Gastrocnemius medialis (tissue), 4 donors: ENCODE data around the gene CABP5. TPM values are rescaled to one million over a fixed set of nuclear protein-coding genes. Genes with fewer than 3 reads are reported as not detected.

Experiments used
- ATAC-seq, 2 donors: fragments of 150-250 bp; one replicate each; pipeline ENCODE4 v1.9.1; 2016
- DNase-seq, 2 donors: peaks; one replicate each; pipeline ENCODE4 v3.0.0-alpha.2; 2019
- H3K27ac ChIP-seq, 4 donors: fragments of 200-600 bp; sonication (generic); 1 replicate in 1 of 4; 2 replicates in 3 of 4; pipeline ENCODE4 v1.5.1; 2016 to 2018; ENCODE audit warnings: mild to moderate bottlenecking in 2 of 4, moderate library complexity in 1 of 4
- H3K27me3 ChIP-seq, 3 donors: fragments of 200-600 bp; sonication (generic) in 2 of 3; 1 replicate in 1 of 3; 2 replicates in 2 of 3; pipeline versions ENCODE4 v1.5.1 to v1.6.0; 2016 to 2019; ENCODE audit warnings: mild to moderate bottlenecking in 1 of 3, moderate library complexity in 1 of 3
- H3K36me3 ChIP-seq, 2 donors: fragments of 200-600 bp; sonication (generic) in 1 of 2; one replicate each; pipeline ENCODE4 v1.5.1; 2017 to 2018
- H3K4me1 ChIP-seq, 2 donors: fragments of 200-600 bp; sonication (generic) in 1 of 2; one replicate each; pipeline ENCODE4 v1.5.1; 2016 to 2017; ENCODE audit warnings: mild to moderate bottlenecking in 2 of 2
- H3K4me3 ChIP-seq, 4 donors: fragments of 200-600 bp; sonication (generic) in 3 of 4; 1 replicate in 1 of 4; 2 replicates in 3 of 4; pipeline ENCODE4 v1.5.1; 2016 to 2019; ENCODE audit warnings: mild to moderate bottlenecking in 2 of 4
- H3K9me3 ChIP-seq, 3 donors: fragments of 200-600 bp; sonication (generic) in 2 of 3; 1 replicate in 1 of 3; 2 replicates in 2 of 3; pipeline ENCODE4 v1.5.1; 2016 to 2019
- POLR2A ChIP-seq, 2 donors: fragments of 450-650 bp; IDR thresholded peaks; one replicate each; pipeline ENCODE4 v1.6.1; 2017; ENCODE audit warnings: antibody characterized with exemption in 2 of 2, mild to moderate bottlenecking in 2 of 2, moderate library complexity in 2 of 2
- in situ Hi-C, 4 donors: fragments of 200-750 bp; cut with MboI; loops; one replicate each; pipeline versions ENCODE4 v1.15.0 to v1.8.0; 2017; ENCODE audit warnings: low sequenced_read_pairs in 4 of 4
- intact Hi-C: fragments of 100-400 bp; cut with DNase I; formaldehyde crosslinking; loops from one replicate; pipeline ENCODE4 v1.15.1; 2023; ENCODE audit warnings: low total_unique reads
- total RNA-seq, 4 donors: library from RNA; depleted of rRNA; stranded (reverse); fragments of >200 nt; gene quantifications; one replicate each; pipeline versions ENCODE4 v1.1.0 to v1.2.3, GENCODE V29; 2016
- TF ChIP-seq, protein P1 (sequence below), 5 experiments: fragments of 450-650 bp in 3 of 5; fragments of 200-600 bp in 2 of 5; sonication (generic) in 2 of 5; IDR thresholded peaks in 4 of 5; conservative IDR thresholded peaks in 1 of 5; 1 replicate in 4 of 5; 2 replicates in 1 of 5; pipeline ENCODE4 v1.5.1; 2016 to 2019; ENCODE audit warnings: antibody characterized with exemption in 5 of 5, mild to moderate bottlenecking in 3 of 5, moderate library complexity in 3 of 5

CABP5 gene
- total RNA-seq, 4 donors from 2014 or later = not detected

- Histone ChIP-seq H3K9me3 (no peaks in the 10 kb centered on the region), H3K27ac (no peak overlapping the region), H3K4me1 (no peaks in the 10 kb centered on the region), H3K36me3 (no peaks in the 10 kb centered on the region), H3K27me3 (no peaks in the 10 kb centered on the region), H3K4me3 (no peak overlapping the region)
- DNase-seq = no peak
- intact Hi-C loops = no loop called here
- ATAC-seq = no peak
- TF ChIP-seq, protein P1, sequence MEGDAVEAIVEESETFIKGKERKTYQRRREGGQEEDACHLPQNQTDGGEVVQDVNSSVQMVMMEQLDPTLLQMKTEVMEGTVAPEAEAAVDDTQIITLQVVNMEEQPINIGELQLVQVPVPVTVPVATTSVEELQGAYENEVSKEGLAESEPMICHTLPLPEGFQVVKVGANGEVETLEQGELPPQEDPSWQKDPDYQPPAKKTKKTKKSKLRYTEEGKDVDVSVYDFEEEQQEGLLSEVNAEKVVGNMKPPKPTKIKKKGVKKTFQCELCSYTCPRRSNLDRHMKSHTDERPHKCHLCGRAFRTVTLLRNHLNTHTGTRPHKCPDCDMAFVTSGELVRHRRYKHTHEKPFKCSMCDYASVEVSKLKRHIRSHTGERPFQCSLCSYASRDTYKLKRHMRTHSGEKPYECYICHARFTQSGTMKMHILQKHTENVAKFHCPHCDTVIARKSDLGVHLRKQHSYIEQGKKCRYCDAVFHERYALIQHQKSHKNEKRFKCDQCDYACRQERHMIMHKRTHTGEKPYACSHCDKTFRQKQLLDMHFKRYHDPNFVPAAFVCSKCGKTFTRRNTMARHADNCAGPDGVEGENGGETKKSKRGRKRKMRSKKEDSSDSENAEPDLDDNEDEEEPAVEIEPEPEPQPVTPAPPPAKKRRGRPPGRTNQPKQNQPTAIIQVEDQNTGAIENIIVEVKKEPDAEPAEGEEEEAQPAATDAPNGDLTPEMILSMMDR (IDR thresholded peaks at IDR 0.05 in 4 of 5, conservative IDR thresholded peaks at IDR 0.05 in 1 of 5) = no peak
- no peak for TF ChIP-seq POLR2A (IDR thresholded peaks at IDR 0.05)
- in situ Hi-C loops = no loop called here
Observed at GRCh38 chr19:48023518-48023917, 20.4 kb downstream of the CABP5 start.

DNA sequence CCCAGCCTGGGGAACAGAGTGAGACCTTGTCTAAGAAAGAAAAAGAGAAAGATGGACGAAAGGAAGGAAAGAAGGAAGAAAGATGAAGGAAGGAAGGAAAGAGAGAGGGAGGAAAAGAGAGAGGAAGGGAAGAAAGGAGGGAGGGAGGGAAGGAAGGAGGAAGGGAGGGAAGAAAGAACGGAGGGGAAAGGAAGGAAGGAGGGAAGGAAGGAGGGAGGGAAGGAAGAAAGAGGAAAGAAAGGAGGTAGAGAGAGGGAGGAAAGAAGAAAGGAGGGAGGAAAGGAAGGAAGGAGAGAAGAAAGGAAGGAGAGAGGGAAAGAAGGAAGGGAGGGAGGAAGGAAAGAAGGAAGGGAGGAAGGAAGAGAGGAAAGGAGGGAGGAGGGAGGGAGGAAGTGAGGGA is 20.9 kb downstream of the CABP5 start:
- H3K27me3 ChIP-seq = no peaks in the 10 kb centered on the region
- ATAC-seq = no peak
- TF ChIP-seq, protein P1 (IDR thresholded peaks at IDR 0.05 in 4 of 5, conservative IDR thresholded peaks at IDR 0.05 in 1 of 5) = no peak
- no peak for TF ChIP-seq POLR2A (IDR thresholded peaks at IDR 0.05)
- H3K4me1 ChIP-seq = no peaks in the 10 kb centered on the region
- DNase-seq = no peak
- H3K36me3 ChIP-seq = no peaks in the 10 kb centered on the region
- intact Hi-C loops = no loop called here
- H3K27ac ChIP-seq = no peak overlapping the region
- in situ Hi-C loops = no loop called here
- H3K4me3 ChIP-seq = no peak overlapping the region
- H3K9me3 ChIP-seq = no peaks in the 10 kb centered on the region

DNA sequence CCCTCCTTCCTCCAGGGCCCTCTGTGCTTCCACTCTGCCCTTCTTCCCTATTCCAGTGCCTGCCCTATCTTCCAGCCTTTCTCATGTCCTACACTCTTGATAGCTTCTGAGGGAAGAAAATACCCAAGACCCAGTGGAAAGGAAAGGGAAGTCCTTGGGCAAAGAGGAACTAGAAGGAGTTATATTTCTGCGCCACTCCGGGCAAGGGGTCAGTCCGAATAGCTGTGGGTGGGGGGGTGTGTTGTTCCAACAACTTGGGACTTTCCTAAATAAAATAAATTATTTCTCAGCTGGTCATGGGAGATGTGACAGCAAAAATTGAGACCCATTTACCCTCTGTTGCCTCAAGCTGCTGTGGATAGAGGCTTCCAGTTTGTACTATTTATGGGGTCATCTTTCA is 23.2 kb downstream of the CABP5 start:
- intact Hi-C loops (no loop called here), in situ Hi-C loops (no loop called here)
- Histone ChIP-seq H3K27me3 (no peaks in the 10 kb centered on the region), H3K27ac (no peak overlapping the region), H3K9me3 (no peaks in the 10 kb centered on the region), H3K36me3 (no peaks in the 10 kb centered on the region), H3K4me1 (no peaks in the 10 kb centered on the region), H3K4me3 (no peak overlapping the region)
- TF ChIP-seq POLR2A (IDR thresholded peaks at IDR 0.05) = no peak
- TF ChIP-seq, protein P1 (IDR thresholded peaks at IDR 0.05 in 4 of 5, conservative IDR thresholded peaks at IDR 0.05 in 1 of 5) = no peak
- ATAC-seq (no peak), DNase-seq (no peak)

DNA sequence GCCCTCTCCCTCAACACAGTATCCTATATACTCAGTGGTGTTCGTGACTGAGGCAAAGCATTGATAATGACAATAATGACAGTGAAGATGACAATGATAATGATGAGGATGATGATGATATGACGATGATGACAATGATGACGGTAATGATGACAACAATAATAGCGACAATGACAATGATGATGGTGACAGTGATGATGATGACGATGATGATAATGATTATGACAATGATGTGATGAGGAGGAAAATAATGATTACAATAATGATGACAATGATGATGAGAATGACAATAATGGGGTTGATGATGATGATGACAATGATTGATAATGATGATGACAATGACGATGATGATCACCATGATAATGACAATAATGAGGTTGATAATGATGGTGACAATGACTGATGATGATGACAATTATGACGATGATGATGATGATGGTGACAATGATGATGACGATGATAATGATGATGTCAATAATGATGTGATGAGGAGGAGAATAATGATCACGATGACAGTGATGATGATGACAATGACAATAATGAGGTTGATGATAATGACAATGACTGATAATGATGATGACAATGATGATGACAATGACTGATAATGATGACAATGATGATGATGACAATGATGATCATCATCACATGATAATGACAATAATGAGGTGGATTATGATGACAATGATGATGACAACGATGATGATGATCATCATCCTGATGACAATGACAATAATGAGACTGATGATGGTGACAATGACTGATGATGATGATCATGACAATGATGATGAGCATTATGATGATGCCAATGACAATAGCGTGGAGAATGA is 32.7 kb downstream of the CABP5 start:
- DNase-seq (no peak), ATAC-seq (no peak)
- TF ChIP-seq, protein P1 (IDR thresholded peaks at IDR 0.05 in 4 of 5, conservative IDR thresholded peaks at IDR 0.05 in 1 of 5) = no peak
- TF ChIP-seq POLR2A (IDR thresholded peaks at IDR 0.05) = no peak
- in situ Hi-C loops (no loop called here), intact Hi-C loops (no loop called here)
- H3K4me3 ChIP-seq = no peak overlapping the region
- no peaks in the 10 kb centered on the region for H3K9me3 ChIP-seq
- H3K27me3 ChIP-seq = peaks cover 0 to 3% (median 0%) of the 10 kb centered on the region in 3 donors
- no peaks in the 10 kb centered on the region for H3K4me1 ChIP-seq
- H3K27ac ChIP-seq = no peak overlapping the region
- H3K36me3 ChIP-seq = no peaks in the 10 kb centered on the region
